NK-92 (cell line): ENCODE data around the gene PRC1.
"Not testable (repeated sequence)": the region's sequence is repeated elsewhere in the genome, so short reads cannot be mapped to it uniquely, and the experiment has no call there.

Source experiments
- DNase-seq: peaks from one replicate; lab custom pipeline; 2025; ENCODE audit not compliant: unreplicated experiment; lab: John Stamatoyannopoulos, UW

PRC1 gene, protein sequence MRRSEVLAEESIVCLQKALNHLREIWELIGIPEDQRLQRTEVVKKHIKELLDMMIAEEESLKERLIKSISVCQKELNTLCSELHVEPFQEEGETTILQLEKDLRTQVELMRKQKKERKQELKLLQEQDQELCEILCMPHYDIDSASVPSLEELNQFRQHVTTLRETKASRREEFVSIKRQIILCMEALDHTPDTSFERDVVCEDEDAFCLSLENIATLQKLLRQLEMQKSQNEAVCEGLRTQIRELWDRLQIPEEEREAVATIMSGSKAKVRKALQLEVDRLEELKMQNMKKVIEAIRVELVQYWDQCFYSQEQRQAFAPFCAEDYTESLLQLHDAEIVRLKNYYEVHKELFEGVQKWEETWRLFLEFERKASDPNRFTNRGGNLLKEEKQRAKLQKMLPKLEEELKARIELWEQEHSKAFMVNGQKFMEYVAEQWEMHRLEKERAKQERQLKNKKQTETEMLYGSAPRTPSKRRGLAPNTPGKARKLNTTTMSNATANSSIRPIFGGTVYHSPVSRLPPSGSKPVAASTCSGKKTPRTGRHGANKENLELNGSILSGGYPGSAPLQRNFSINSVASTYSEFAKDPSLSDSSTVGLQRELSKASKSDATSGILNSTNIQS

GRCh38 chr15:90994417-90995311, at the start of gene PRC1:
Gene PRC1 (minus strand): TSS chr15:90994535. CDS start chr15:90994417, 118 bp downstream.
- DNase-seq, result peak; percentile 96

- no peak for DNase-seq
These were observed 49.0 kb upstream of the PRC1 start for GRCh38 chr15:91043202-91043874.

DNA sequence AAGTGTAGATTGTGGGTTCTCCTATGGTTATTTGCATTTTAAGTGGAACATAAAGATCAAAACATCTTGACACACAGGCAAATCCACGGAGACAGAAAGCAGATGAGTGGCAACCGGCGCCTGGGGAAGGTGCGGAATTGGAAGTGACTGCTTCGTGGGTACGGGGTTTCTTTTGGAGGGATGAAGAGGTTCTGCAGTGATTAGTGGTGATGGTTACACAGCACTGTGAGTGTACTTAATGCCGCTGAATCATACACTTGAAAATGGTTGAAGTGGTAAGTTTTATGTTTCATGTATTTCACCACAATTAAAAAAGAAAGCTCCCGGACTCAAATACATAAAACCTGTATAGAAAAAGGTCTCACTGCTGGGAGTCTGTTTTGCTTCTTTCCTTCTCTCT, 46.5 kb upstream of the PRC1 start:
- no peak for DNase-seq

GRCh38 chr15:91039996-91040395, 45.7 kb upstream of the PRC1 start:
- DNase-seq, result no peak

- no peak for DNase-seq
These were observed 38.8 kb upstream of the PRC1 start for GRCh38 chr15:91032919-91033803.

- no peak for DNase-seq
These were observed 37.5 kb upstream of the PRC1 start for GRCh38 chr15:91031796-91032195.

DNA sequence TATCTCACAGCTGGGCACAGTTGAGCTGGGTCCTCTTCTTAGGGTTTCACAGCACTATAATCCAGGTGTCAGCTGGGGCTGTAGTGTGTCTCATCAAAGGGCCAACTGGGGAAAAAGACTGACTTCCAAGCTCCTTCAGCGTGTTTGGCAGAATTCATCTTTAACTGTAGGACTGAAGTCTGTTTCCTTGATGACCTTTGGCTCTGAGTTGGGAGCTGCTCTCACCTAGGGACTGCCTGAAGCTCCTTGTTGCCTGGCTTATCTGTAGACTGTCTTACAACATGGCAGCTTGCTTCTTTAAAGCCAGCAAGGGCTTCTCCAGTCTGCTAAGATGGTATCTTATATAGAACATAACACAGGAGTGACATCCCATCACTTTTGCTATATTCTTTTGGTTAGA, 33.3 kb upstream of the PRC1 start:
- no peak for DNase-seq

- DNase-seq, result no peak
These were observed 29.4 kb upstream of the PRC1 start for GRCh38 chr15:91023720-91024119.

GRCh38 chr15:91022832-91023129, 28.4 kb upstream of the PRC1 start:
- DNase-seq, result no peak

DNA sequence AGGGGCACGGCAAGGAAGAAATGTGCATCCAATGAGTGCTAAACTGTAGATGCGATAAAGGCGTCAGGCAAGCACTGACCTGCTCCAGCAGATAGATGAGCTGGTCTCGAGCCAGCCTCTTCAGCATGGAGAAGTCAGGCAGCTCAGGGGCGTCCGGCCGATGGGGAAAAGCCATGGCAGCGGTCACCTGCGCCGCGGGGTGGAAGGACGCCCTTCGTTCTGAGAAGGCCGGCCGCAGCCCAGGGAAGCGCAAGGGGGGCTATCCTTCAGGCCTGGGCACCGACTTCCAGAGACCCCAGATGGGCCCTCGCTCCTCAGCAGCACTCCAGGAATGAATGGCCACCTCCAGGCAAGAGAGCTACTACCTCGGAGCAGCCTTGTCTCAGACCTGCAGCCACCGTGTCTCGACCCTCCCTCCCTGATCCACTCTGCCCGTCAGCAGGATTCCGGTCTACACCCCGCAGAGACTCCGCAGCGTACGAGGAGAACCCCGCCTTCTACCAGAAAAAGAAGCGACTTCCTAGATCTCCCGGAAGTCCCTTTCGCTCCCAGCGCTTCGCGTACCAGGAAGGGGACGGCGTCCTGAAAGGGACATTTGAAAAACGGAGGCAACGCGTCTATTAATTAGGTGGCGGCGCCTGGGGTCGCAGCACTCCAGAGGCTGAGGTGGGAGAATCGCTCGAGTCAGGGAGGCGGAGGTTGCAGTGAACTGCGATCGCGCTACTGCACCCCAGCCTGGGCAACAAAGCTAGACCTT, 27.9 kb upstream of the PRC1 start, which contains the start of gene VPS33B:
Gene VPS33B, minus strand, starts transcription at position 520 of the 757 bp plus-strand sequence. Its CDS starts 345 bp downstream, at position 175.
- DNase-seq, result no peak

GRCh38 chr15:91021516-91022074, 27.3 kb upstream of the PRC1 start:
- DNase-seq, result no peak

DNA sequence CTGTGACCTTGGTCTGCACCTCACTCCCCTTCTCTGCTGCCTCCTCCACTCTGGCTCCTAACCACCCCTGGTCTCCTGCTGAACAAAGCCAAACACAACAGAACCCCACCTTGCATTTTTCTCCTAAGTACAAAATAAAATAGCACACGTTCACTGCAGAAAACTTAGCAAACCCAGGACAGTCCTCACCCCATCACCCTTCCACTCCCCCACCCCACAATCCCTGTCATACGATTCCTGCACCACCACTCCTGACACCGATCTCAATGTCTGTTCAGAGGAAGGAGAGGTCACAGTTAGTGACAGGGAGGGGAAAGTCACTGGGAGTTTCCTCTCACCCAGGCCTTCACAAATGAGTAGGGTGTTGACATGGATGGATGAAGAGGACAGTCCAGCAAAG, 23.8 kb upstream of the PRC1 start:
- no peak for DNase-seq

GRCh38 chr15:91017716-91018115, 23.4 kb upstream of the PRC1 start:
- DNase-seq, result no peak

DNA sequence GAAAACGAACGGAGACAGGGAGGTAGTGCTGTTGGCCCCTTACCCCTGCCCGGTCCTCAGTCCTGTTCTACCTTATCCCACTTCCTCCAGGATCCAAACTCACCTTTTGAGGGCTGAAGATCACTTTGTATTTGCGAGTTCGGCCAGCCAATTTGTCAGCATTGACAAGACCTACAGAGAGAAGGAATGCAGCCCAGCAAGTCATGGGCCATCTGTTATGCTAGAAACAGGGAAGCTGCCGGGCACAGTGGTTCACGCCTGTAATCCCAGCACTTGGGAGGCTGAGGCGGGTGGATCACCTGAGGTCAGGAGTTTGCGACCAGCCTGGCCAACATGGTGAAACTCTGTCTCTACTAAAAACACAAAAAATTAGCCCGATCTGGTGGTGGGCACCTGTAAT, 19.4 kb upstream of the PRC1 start:
- not testable (repeated sequence) for DNase-seq

GRCh38 chr15:91007266-91007665, 12.9 kb upstream of the PRC1 start:
- no peak for DNase-seq

GRCh38 chr15:91001209-91001608, 6.9 kb upstream of the PRC1 start:
- DNase-seq, result no peak

DNA sequence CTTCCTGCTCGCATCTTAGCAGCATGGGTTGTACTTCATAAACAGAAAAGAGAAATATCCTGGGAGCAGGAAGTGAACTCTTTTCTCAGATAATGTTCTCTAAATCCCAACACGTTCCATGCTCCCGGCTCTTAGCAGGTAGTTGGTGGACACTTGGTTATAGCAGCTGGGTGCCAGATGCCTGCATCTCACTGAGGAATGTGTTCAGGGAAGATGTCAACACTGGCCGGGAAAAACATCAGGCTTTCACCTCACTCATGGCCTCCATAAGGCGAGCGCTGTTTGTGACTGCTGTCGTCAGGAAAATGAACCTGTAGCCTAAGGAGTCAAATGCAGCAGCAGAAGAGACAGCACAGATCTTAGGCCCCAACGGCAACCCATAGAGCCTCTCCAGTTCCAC, 4.4 kb upstream of the PRC1 start:
- DNase-seq, result no peak

DNA sequence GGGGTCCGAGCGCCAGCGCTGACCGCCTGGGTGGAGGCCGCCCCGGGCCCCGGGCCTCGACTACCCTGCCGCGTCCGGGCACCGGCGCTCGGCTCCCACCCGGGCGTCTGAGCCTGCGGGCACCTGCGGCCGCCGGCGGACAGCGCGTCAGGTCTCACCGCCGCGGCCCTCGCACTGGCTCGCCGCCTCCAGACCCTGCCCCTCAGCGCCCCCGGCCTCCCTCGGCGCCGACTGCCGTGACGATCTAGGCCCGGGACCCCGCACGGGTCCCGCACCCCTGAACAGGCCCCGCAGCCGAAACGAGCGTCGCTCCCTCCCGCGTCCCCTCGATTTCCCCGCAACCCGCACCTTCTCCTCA, 297 bp downstream of the PRC1 start:
- DNase-seq, result no peak

DNA sequence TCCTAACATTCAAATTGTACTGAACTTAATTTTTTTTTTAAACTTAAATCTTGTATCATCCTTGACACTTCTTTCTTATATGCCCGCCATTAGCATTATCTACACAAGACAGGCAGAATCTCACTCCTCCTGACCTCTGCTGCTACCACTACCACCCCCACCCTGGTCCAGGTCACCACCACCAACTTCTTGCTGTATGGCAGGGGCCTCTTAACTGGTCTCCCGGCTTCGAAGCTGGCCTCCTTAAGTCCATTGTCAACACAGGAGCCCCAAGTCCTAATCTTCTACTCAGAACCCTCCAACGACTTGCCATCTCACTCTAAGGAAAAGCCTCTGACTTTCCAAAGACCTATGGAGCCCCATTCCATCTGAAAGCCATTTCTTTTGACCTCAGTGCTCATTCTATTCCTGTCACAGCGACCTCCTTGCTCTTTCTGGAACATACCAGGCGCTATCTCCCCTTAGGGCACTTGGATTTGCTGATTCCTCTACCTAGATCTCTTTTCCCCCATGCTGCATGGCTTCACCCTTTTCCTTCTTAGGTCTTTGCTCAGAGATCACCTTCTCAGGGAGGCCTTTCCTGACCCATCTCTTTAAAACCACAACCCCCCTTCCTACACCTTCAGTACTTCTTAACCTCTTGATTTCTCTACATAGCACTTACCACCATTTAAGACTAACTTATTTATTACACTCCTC, 2.6 kb downstream of the PRC1 start:
- DNase-seq, result no peak
